ENCODE data around the gene GIGYF1.

GRCh38 chr7:100668069-100668449 is 26.0 kb downstream of the GIGYF1 start:
- no peak for TF ChIP-seq PATZ1 (CRISPR knock-in tag; IDR thresholded peaks at IDR 0.05; ENCODE audit: borderline replicate concordance)
- no peak for TF ChIP-seq CSDC2 (CRISPR knock-in tag; IDR thresholded peaks at IDR 0.05)
- no peak for TF ChIP-seq TCF4 (CRISPR knock-in tag; IDR thresholded peaks at IDR 0.05; ENCODE audit: borderline replicate concordance)
- TF ChIP-seq ZC3H10 (CRISPR knock-in tag; IDR thresholded peaks at IDR 0.05): no peak

All from SK-N-SH treated with all-trans-retinoic acid at 6 μM for 48 hours (cell line).